NB4 (cell line): ENCODE measurements around the gene FTCD.

ENCODE experiments used
- CTCF ChIP-seq: IDR thresholded peaks from one replicate; pipeline ENCODE4 v1.5.1; 2012; ENCODE audit warnings: low read depth, low read length
- MAX ChIP-seq: IDR thresholded peaks from 2 replicates; pipeline ENCODE4 v1.6.1; 2011; ENCODE audit warnings: low read depth, low read length

GRCh38 chr21:46091118-46091517 lies 64.3 kb downstream of the FTCD start:
- TF ChIP-seq CTCF = no peak
- TF ChIP-seq MAX = no peak
